Measurements from ENCODE around the gene TNFSF13B. TPM values are rescaled to one million over a fixed set of nuclear protein-coding genes. Genes with fewer than 3 reads are reported as not detected.
"Not testable (repeated sequence)": the region's sequence is repeated elsewhere in the genome, so short reads cannot be mapped to it uniquely, and the experiment has no call there.

Gene TNFSF13B
- polyA plus RNA-seq, 4 donors, result 2.6 to 6.9 (median 3.9) TPM

GRCh38 chr13:108249150-108249549 is 20.4 kb upstream of the TNFSF13B start:
- Histone ChIP-seq H3K27ac (ENCODE audit: low read depth in 1 of 3, low read length in 2 of 3) (no peak overlapping the region), H3K36me3 (ENCODE audit: control insufficient read depth in 3 of 3, insufficient read depth in 2 of 3, low read depth in 1 of 3, low read length in 3 of 3) (no peaks in the 10 kb centered on the region), H3K27me3 (ENCODE audit: control insufficient read depth in 3 of 3, insufficient read depth in 3 of 3, low read length in 3 of 3) (no peaks in the 10 kb centered on the region), H3K4me1 (ENCODE audit: control insufficient read depth in 3 of 3, insufficient read depth in 2 of 3, low read depth in 1 of 3, low read length in 2 of 3) (no peaks in the 10 kb centered on the region), H3K4me3 (ENCODE audit: low read depth in 1 of 3, low read length in 3 of 3) (no peak overlapping the region), H3K9me3 (ENCODE audit: control insufficient read depth in 2 of 2, insufficient read depth in 1 of 2, low read depth in 1 of 2, low read length in 1 of 2) (peaks cover 0 to 9% of the 10 kb centered on the region in 2 donors)
- DNase-seq, result no peak
- 69 to 73% (median 72%) methylated on average over 4 of the region's 4 CpGs for WGBS, 3 donors
- no peak for FAIRE-seq

- 62 to 81% (median 75%) methylated on average over 2 of the region's 2 CpGs for WGBS, 3 donors
- Histone ChIP-seq H3K4me3 (ENCODE audit: low read depth in 1 of 3, low read length in 3 of 3) (no peak overlapping the region), H3K36me3 (ENCODE audit: control insufficient read depth in 3 of 3, insufficient read depth in 2 of 3, low read depth in 1 of 3, low read length in 3 of 3) (no peaks in the 10 kb centered on the region), H3K4me1 (ENCODE audit: control insufficient read depth in 3 of 3, insufficient read depth in 2 of 3, low read depth in 1 of 3, low read length in 2 of 3) (no peaks in the 10 kb centered on the region), H3K9me3 (ENCODE audit: control insufficient read depth in 2 of 2, insufficient read depth in 1 of 2, low read depth in 1 of 2, low read length in 1 of 2) (no peaks in the 10 kb centered on the region), H3K27ac (ENCODE audit: low read depth in 1 of 3, low read length in 2 of 3) (no peak overlapping the region), H3K27me3 (ENCODE audit: control insufficient read depth in 3 of 3, insufficient read depth in 3 of 3, low read length in 3 of 3) (no peaks in the 10 kb centered on the region)
- no peak for DNase-seq
- FAIRE-seq, result peak; percentile 36
These were observed 12.3 kb upstream of the TNFSF13B start for GRCh38 chr13:108257248-108257647.

DNA sequence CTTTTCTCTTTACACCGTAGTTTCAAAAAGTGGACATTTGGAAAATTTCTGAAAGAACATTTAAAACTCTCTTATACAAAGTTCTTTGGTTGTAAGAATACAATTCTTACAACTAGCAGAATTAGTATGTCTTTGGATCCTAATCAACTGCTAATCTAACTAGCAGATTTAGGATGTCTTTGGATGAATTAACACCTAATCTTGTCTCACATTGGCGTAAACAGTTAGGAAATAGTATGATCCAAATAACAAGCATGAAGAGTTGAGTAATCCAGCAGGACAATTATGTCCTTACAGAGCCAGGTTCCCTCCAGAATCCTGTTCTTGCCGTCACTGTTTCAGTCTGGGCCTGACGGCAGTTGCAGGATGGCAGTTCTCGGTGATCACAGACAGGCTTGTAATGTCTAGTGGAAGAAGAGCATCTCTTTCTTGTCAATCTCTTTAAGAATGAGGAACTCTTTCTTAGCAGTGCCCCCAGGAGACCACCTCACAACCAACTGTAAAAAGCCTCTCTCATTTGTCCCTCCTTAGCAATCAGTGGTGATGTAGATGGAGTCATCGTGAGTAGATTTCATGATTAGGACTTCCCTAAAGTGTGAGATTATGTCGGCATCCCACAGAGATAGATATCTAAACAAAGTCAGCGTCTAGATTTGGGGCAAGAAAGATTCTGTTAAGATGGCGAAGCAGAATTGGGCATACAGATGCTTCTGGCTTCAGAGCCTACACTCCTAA is 5.7 kb upstream of the TNFSF13B start:
- Histone ChIP-seq H3K9me3 (ENCODE audit: control insufficient read depth in 2 of 2, insufficient read depth in 1 of 2, low read depth in 1 of 2, low read length in 1 of 2) (no peaks in the 10 kb centered on the region), H3K36me3 (ENCODE audit: control insufficient read depth in 3 of 3, insufficient read depth in 2 of 3, low read depth in 1 of 3, low read length in 3 of 3) (peaks cover 0 to 2% (median 0%) of the 10 kb centered on the region in 3 donors), H3K4me1 (ENCODE audit: control insufficient read depth in 3 of 3, insufficient read depth in 2 of 3, low read depth in 1 of 3, low read length in 2 of 3) (no peaks in the 10 kb centered on the region), H3K27me3 (ENCODE audit: control insufficient read depth in 3 of 3, insufficient read depth in 3 of 3, low read length in 3 of 3) (no peaks in the 10 kb centered on the region), H3K27ac (ENCODE audit: low read depth in 1 of 3, low read length in 2 of 3) (no peak overlapping the region), H3K4me3 (ENCODE audit: low read depth in 1 of 3, low read length in 3 of 3) (no peak overlapping the region)
- DNase-seq, result no peak
- WGBS, 3 donors, result 92 to 93% (median 92%) methylated on average over 9 of the region's 9 CpGs
- no peak for FAIRE-seq

GRCh38 chr13:108266321-108266990 is 3.1 kb upstream of the TNFSF13B start:
- no peaks in the 10 kb centered on the region for H3K27me3 ChIP-seq (ENCODE audit: control insufficient read depth in 3 of 3, insufficient read depth in 3 of 3, low read length in 3 of 3)
- no peak overlapping the region for H3K4me3 ChIP-seq (ENCODE audit: low read depth in 1 of 3, low read length in 3 of 3)
- WGBS, 3 donors, result 64 to 87% (median 81%) methylated on average over 10 of the region's 10 CpGs
- H3K9me3 ChIP-seq (ENCODE audit: control insufficient read depth in 2 of 2, insufficient read depth in 1 of 2, low read depth in 1 of 2, low read length in 1 of 2), result no peaks in the 10 kb centered on the region
- peak overlapping the region in 1 of 3 donors; percentile 57 for H3K27ac ChIP-seq (ENCODE audit: low read depth in 1 of 3, low read length in 2 of 3)
- DNase-seq (no peak), FAIRE-seq (no peak)
- H3K36me3 ChIP-seq (ENCODE audit: control insufficient read depth in 3 of 3, insufficient read depth in 2 of 3, low read depth in 1 of 3, low read length in 3 of 3), result peaks cover 0 to 2% (median 0%) of the 10 kb centered on the region in 3 donors
- peaks cover 0 to 6% (median 0%) of the 10 kb centered on the region in 3 donors for H3K4me1 ChIP-seq (ENCODE audit: control insufficient read depth in 3 of 3, insufficient read depth in 2 of 3, low read depth in 1 of 3, low read length in 2 of 3)

GRCh38 chr13:108267347-108267746 is 2.2 kb upstream of the TNFSF13B start:
- no peak for DNase-seq
- peaks cover 0 to 6% (median 0%) of the 10 kb centered on the region in 3 donors for H3K4me1 ChIP-seq (ENCODE audit: control insufficient read depth in 3 of 3, insufficient read depth in 2 of 3, low read depth in 1 of 3, low read length in 2 of 3)
- no peaks in the 10 kb centered on the region for H3K27me3 ChIP-seq (ENCODE audit: control insufficient read depth in 3 of 3, insufficient read depth in 3 of 3, low read length in 3 of 3)
- no peak for FAIRE-seq
- H3K4me3 ChIP-seq (ENCODE audit: low read depth in 1 of 3, low read length in 3 of 3), result no peak overlapping the region
- H3K27ac ChIP-seq (ENCODE audit: low read depth in 1 of 3, low read length in 2 of 3), result no peak overlapping the region
- WGBS, 3 donors, result 89 to 95% (median 93%) methylated on average over 4 of the region's 4 CpGs
- no peaks in the 10 kb centered on the region for H3K9me3 ChIP-seq (ENCODE audit: control insufficient read depth in 2 of 2, insufficient read depth in 1 of 2, low read depth in 1 of 2, low read length in 1 of 2)
- H3K36me3 ChIP-seq (ENCODE audit: control insufficient read depth in 3 of 3, insufficient read depth in 2 of 3, low read depth in 1 of 3, low read length in 3 of 3), result peaks cover 0 to 2% (median 0%) of the 10 kb centered on the region in 3 donors

DNA sequence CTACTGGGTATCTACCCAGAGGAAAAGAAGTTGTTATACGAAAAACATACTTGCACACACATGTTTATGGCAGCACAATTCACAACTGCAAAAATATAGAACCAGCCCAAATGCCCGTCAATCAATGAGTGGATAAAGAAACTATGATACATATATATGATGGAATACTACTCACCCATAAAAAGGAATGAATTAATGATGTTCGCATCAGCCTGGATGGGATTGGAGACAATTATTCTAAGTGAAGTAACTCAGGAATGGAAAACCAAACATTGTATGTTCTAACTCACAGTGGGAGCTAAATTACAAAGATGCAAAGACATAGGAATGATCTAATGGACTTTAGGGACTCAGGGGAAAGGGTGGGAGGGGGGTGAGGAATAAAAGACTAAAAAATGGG is 1.7 kb upstream of the TNFSF13B start:
- H3K4me3 ChIP-seq (ENCODE audit: low read depth in 1 of 3, low read length in 3 of 3); H3K36me3 ChIP-seq (ENCODE audit: control insufficient read depth in 3 of 3, insufficient read depth in 2 of 3, low read depth in 1 of 3, low read length in 3 of 3); H3K4me1 ChIP-seq (ENCODE audit: control insufficient read depth in 3 of 3, insufficient read depth in 2 of 3, low read depth in 1 of 3, low read length in 2 of 3); H3K27me3 ChIP-seq (ENCODE audit: control insufficient read depth in 3 of 3, insufficient read depth in 3 of 3, low read length in 3 of 3); H3K27ac ChIP-seq (ENCODE audit: low read depth in 1 of 3, low read length in 2 of 3); DNase-seq; H3K9me3 ChIP-seq (ENCODE audit: control insufficient read depth in 2 of 2, insufficient read depth in 1 of 2, low read depth in 1 of 2, low read length in 1 of 2); FAIRE-seq: not testable (repeated sequence)
- WGBS, 3 donors, result 98 to 99% (median 99%) methylated on average over 3 of the region's 3 CpGs

DNA sequence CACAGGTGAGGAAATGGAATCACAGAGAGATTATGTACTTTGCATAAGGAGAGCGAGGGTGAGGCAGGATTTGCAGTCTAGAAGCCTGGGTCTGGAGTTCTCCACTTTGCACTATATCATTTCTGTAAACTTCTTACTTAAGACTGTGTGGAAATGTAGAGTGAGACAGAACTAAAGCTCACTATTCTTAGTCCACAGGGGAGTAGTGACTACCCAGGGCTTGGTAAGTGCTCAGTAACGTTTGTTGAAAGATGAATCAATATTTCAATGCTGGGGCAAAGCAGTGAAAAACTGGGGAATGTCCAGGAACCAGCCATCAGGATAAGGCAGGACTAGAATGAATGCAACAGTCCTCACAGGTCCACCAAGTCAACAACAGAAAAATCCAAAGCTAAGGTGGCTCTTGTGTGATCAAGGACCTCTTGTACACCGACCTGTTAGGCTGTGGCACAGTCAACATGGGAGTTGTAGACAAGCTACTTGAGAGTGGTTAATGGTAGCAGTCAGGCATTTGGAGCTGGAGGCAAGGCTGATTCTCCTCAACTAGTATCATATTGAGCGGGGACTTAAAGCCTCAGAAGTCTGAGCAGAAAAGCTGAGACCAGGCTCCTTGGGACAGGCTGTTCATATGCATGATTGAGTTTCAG is 929 bp upstream of the TNFSF13B start:
- Histone ChIP-seq H3K27ac (ENCODE audit: low read depth in 1 of 3, low read length in 2 of 3) (peak overlapping the region in 1 of 3 donors; percentile 69), H3K4me3 (ENCODE audit: low read depth in 1 of 3, low read length in 3 of 3) (no peak overlapping the region), H3K36me3 (ENCODE audit: control insufficient read depth in 3 of 3, insufficient read depth in 2 of 3, low read depth in 1 of 3, low read length in 3 of 3) (peaks cover 0 to 2% (median 0%) of the 10 kb centered on the region in 3 donors), H3K27me3 (ENCODE audit: control insufficient read depth in 3 of 3, insufficient read depth in 3 of 3, low read length in 3 of 3) (no peaks in the 10 kb centered on the region), H3K4me1 (ENCODE audit: control insufficient read depth in 3 of 3, insufficient read depth in 2 of 3, low read depth in 1 of 3, low read length in 2 of 3) (peaks cover 0 to 6% (median 0%) of the 10 kb centered on the region in 3 donors), H3K9me3 (ENCODE audit: control insufficient read depth in 2 of 2, insufficient read depth in 1 of 2, low read depth in 1 of 2, low read length in 1 of 2) (no peaks in the 10 kb centered on the region)
- FAIRE-seq (no peak), DNase-seq (peak in 1 of 2 donors; percentile 8)
- 56 to 75% (median 67%) methylated on average over 4 of the region's 4 CpGs for whole genome bisulfite sequencing, 3 donors

DNA sequence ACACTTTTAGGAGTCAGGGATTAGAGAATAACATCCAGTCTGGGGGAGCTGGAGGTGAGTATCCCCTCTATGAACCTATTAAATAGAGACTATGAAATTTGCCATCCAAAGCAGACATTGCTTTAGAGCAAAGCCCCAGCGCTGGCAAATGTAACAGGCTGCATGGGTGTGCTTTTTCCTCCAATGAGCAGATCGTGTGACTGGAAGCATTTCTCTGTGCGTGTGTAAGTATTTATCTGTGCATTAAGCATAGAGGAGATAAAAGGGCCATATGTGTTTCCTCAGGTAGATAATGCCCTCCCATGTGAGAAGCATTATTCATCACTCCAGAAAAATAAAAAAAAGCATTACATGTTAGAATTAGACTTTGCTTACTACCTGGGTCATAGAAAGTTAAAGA is 924 bp downstream of the TNFSF13B start:
- Histone ChIP-seq H3K4me1 (ENCODE audit: control insufficient read depth in 3 of 3, insufficient read depth in 2 of 3, low read depth in 1 of 3, low read length in 2 of 3) (peaks cover 0 to 6% (median 0%) of the 10 kb centered on the region in 3 donors), H3K36me3 (ENCODE audit: control insufficient read depth in 3 of 3, insufficient read depth in 2 of 3, low read depth in 1 of 3, low read length in 3 of 3) (no peaks in the 10 kb centered on the region), H3K4me3 (ENCODE audit: low read depth in 1 of 3, low read length in 3 of 3) (peak overlapping the region in 2 of 3 donors; percentile 33 to 58), H3K27ac (ENCODE audit: low read depth in 1 of 3, low read length in 2 of 3) (peak overlapping the region in 2 of 3 donors; percentile 73 to 95), H3K9me3 (ENCODE audit: control insufficient read depth in 2 of 2, insufficient read depth in 1 of 2, low read depth in 1 of 2, low read length in 1 of 2) (no peaks in the 10 kb centered on the region), H3K27me3 (ENCODE audit: control insufficient read depth in 3 of 3, insufficient read depth in 3 of 3, low read length in 3 of 3) (no peaks in the 10 kb centered on the region)
- WGBS, 3 donors, result 3 to 24% (median 14%) methylated on average over 3 of the region's 3 CpGs
- DNase-seq (peak; percentile 17 to 41), FAIRE-seq (no peak)
